Calu3 (cell line): ENCODE measurements around the gene IRX2. TPM values are rescaled to one million over a fixed set of nuclear protein-coding genes. Genes with fewer than 3 reads are reported as not detected.

Experiments
- Bru-seq: library from RNA; stranded (reverse); fragments of 400-500 nt; gene quantifications from one replicate; lab custom pipeline; 2021; lab: Mats Ljungman, UMichigan
- BruChase-seq, 2 experiments: library from RNA; stranded (reverse); fragments of 400-500 nt; gene quantifications; one replicate each; lab custom pipeline; 2021; lab: Mats Ljungman, UMichigan
- BruUV-seq: library from RNA; stranded (reverse); fragments of 400-500 nt; replicated peaks from 2 replicates; lab custom pipeline; 2021; lab: Mats Ljungman, UMichigan
- CTCF ChIA-PET: fragments of 300-600 bp; sonication (Branson Sonifier 250); formaldehyde crosslinking; loops from one replicate; lab custom pipeline; 2022; ENCODE audit warnings: antibody characterized with exemption; lab: Charles Lee
- DNase-seq: peaks from one replicate; pipeline ENCODE4 v3.0.0; 2022
- H3K27ac Mint-ChIP-seq: one replicate; pipeline ENCODE4 v1.8.0; 2022; ENCODE audit warnings: mixed read lengths; ENCODE audit not compliant: unreplicated experiment
- H3K27me3 Mint-ChIP-seq: one replicate; pipeline ENCODE4 v1.8.0; 2022; ENCODE audit warnings: mixed read lengths; ENCODE audit not compliant: unreplicated experiment
- H3K36me3 Mint-ChIP-seq: one replicate; pipeline ENCODE4 v1.8.0; 2022; ENCODE audit warnings: mild to moderate bottlenecking, moderate library complexity, mixed read lengths; ENCODE audit not compliant: insufficient read depth, unreplicated experiment
- H3K4me1 Mint-ChIP-seq: one replicate; pipeline ENCODE4 v1.8.0; 2022; ENCODE audit warnings: mild to moderate bottlenecking, low read depth, mixed read lengths; ENCODE audit not compliant: unreplicated experiment
- H3K4me3 Mint-ChIP-seq: one replicate; pipeline ENCODE4 v1.8.0; 2022; ENCODE audit warnings: mild to moderate bottlenecking, low read depth, moderate library complexity, mixed read lengths; ENCODE audit not compliant: unreplicated experiment
- H3K9me3 Mint-ChIP-seq: one replicate; pipeline ENCODE4 v1.8.0; 2022; ENCODE audit warnings: low read depth, mixed read lengths; ENCODE audit not compliant: unreplicated experiment
- intact Hi-C: fragments of 100-400 bp; cut with micrococcal nuclease; formaldehyde crosslinking; loops from one replicate; pipeline ENCODE4 v1.10.0; 2022; ENCODE audit not compliant: unreplicated experiment
- long read RNA-seq: library from polyadenylated mRNA; stranded (forward); transcript quantifications from one replicate; pipeline ENCODE4 v2.0.0, GENCODE V29; 2022
- total RNA-seq: library from RNA; stranded (reverse); gene quantifications from 2 replicates; pipeline ENCODE4 v1.2.3, GENCODE V29; 2022
- TF ChIP-seq, protein P1 (sequence below): fragments of 200-600 bp; IDR thresholded peaks from one replicate; pipeline ENCODE4 v1.8.0; 2022; ENCODE audit warnings: antibody characterized with exemption; ENCODE audit not compliant: unreplicated experiment

Gene IRX2
- total RNA-seq (not detected in 2 replicates), Bru-seq, nascent RNA (not detected), BruChase-seq, experiment 1, labeled RNA remaining after a 6-hour chase (not detected), BruChase-seq, experiment 2, labeled RNA remaining after a 2-hour chase (not detected)
- long read RNA-seq: 0 reads

DNA sequence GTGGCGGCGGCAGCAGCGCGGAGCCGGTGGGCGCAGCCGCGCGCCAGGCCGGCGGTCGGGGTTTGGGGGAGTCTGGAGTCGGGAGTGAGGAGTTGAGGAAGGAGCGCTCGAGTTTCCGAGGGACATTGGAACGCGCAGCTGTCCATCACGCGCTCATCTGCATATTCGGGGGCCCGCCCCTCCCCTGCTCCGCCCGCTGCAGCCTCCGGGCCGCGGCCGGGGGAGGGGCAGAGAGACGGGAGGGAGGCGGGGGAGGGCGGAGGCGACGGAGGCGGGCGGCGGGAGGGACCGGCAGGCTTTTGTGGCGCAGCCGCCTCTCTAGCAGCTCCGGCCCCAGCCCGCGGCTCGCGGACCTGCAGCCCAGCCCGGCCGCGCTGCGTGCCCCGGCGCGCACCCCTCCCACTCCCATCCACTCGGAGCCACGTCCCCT is at the start of gene IRX2:
IRX2 (minus strand) TSS at position 86 of the 430 bp plus-strand sequence. CDS start 264 bp downstream, outside the sequence.
- no peaks in the 10 kb centered on the region for H3K27me3 Mint-ChIP-seq

GRCh38 chr5:2800035-2800434 is 48.6 kb upstream of the IRX2 start:
- CTCF ChIA-PET: no interaction called here
- TF ChIP-seq, protein P1, sequence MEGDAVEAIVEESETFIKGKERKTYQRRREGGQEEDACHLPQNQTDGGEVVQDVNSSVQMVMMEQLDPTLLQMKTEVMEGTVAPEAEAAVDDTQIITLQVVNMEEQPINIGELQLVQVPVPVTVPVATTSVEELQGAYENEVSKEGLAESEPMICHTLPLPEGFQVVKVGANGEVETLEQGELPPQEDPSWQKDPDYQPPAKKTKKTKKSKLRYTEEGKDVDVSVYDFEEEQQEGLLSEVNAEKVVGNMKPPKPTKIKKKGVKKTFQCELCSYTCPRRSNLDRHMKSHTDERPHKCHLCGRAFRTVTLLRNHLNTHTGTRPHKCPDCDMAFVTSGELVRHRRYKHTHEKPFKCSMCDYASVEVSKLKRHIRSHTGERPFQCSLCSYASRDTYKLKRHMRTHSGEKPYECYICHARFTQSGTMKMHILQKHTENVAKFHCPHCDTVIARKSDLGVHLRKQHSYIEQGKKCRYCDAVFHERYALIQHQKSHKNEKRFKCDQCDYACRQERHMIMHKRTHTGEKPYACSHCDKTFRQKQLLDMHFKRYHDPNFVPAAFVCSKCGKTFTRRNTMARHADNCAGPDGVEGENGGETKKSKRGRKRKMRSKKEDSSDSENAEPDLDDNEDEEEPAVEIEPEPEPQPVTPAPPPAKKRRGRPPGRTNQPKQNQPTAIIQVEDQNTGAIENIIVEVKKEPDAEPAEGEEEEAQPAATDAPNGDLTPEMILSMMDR: no peak
- H3K36me3 Mint-ChIP-seq: no peaks in the 10 kb centered on the region
- no peak overlapping the region for H3K4me3 Mint-ChIP-seq
- no peak for DNase-seq
- no peak overlapping the region for H3K27ac Mint-ChIP-seq
- no TSS peak for BruUV-seq
- H3K27me3 Mint-ChIP-seq: no peaks in the 10 kb centered on the region
- intact Hi-C loops: no loop called here
- no peaks in the 10 kb centered on the region for H3K4me1 Mint-ChIP-seq
- peaks cover 13% of the 10 kb centered on the region for H3K9me3 Mint-ChIP-seq

More for the DNA sequence above, at the start of gene IRX2:
- Mint-ChIP-seq H3K27ac (no peak within 1 kb of the TSS), H3K4me1 (no peaks in the 10 kb centered on the region), H3K36me3 (peaks cover 4% of the 10 kb centered on the region), H3K9me3 (peaks cover 7% of the 10 kb centered on the region), H3K4me3 (no peak within 1 kb of the TSS)
- CTCF ChIA-PET: no interaction called here
- no TSS peak for BruUV-seq
- no peak for DNase-seq
- TF ChIP-seq, protein P1: no peak
- intact Hi-C loops: no loop called here

- H3K27me3 Mint-ChIP-seq: no peaks in the 10 kb centered on the region
- no peak for DNase-seq
- no peaks in the 10 kb centered on the region for H3K4me1 Mint-ChIP-seq
- intact Hi-C loops: no loop called here
- TF ChIP-seq, protein P1: no peak
- CTCF ChIA-PET: interaction anchor here (0.5 kb wide), 1 partner anchor 14 kb away, joined by 18 read pairs; no protein-coding TSS in a partner anchor
- H3K27ac Mint-ChIP-seq: no peak overlapping the region
- no peaks in the 10 kb centered on the region for H3K36me3 Mint-ChIP-seq
- no TSS peak for BruUV-seq
- peaks cover 12% of the 10 kb centered on the region for H3K9me3 Mint-ChIP-seq
- H3K4me3 Mint-ChIP-seq: no peak overlapping the region
These were observed 46.5 kb upstream of the IRX2 start for GRCh38 chr5:2797981-2798380.

DNA sequence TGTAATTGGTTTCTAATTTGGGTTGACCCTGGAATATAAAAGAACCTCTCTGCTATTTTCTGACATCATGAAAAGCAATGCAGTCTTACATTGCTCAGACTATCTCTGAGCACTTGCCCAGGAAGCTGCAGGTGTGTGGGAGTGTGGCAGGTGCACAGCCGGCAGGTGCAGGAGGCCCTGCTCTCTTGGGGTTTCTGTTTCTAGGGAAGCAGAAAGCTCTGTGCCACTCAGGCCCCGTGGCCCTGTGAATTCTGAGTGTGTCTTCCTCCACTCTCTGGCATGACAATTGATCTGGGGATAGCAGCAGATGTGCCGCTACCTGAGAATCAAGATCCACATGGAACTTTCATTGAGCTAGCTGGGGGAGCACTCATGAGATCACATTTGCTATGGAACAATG is 45.7 kb upstream of the IRX2 start:
- TF ChIP-seq, protein P1: no peak
- no peak overlapping the region for H3K4me3 Mint-ChIP-seq
- no peak overlapping the region for H3K27ac Mint-ChIP-seq
- no TSS peak for BruUV-seq
- intact Hi-C loops: no loop called here
- H3K36me3 Mint-ChIP-seq: no peaks in the 10 kb centered on the region
- no peaks in the 10 kb centered on the region for H3K27me3 Mint-ChIP-seq
- peaks cover 9% of the 10 kb centered on the region for H3K9me3 Mint-ChIP-seq
- no peaks in the 10 kb centered on the region for H3K4me1 Mint-ChIP-seq
- CTCF ChIA-PET: no interaction called here
- DNase-seq: no peak
